ENCODE data around the gene C1QTNF12.
A peak's percentile ranks its signal among the peaks of the same experiment; 100 is the strongest.

Gene C1QTNF12

GRCh38 chr1:1246577-1247340 is at the start of gene C1QTNF12:
Gene C1QTNF12, minus strand, starts transcription at chr1:1246722. Its CDS starts 32 bp downstream, at chr1:1246690.
- no peak for DNase-seq

- no peak for DNase-seq
Observed at GRCh38 chr1:1295154-1295923, 48.8 kb upstream of the C1QTNF12 start.

- DNase-seq, result no peak
Observed at GRCh38 chr1:1294250-1294890, 47.8 kb upstream of the C1QTNF12 start.

- no peak for DNase-seq
Observed at GRCh38 chr1:1293263-1294249, 47.0 kb upstream of the C1QTNF12 start.

- no peak for DNase-seq
Observed at GRCh38 chr1:1292851-1293250, 46.3 kb upstream of the C1QTNF12 start.

- no peak for DNase-seq
Observed at GRCh38 chr1:1292442-1292779, 45.9 kb upstream of the C1QTNF12 start.

- DNase-seq, result peak; percentile 74
Observed at GRCh38 chr1:1291548-1292441, 45.3 kb upstream of the C1QTNF12 start.

- DNase-seq, result no peak
Observed at GRCh38 chr1:1291023-1291528, 44.6 kb upstream of the C1QTNF12 start.

- peak; percentile 75 for DNase-seq
Observed at GRCh38 chr1:1290238-1290731, 43.8 kb upstream of the C1QTNF12 start.

GRCh38 chr1:1287288-1288110 is 41.0 kb upstream of the C1QTNF12 start:
- no peak for DNase-seq

GRCh38 chr1:1286313-1287261 is 40.1 kb upstream of the C1QTNF12 start:
- no peak for DNase-seq

- no peak for DNase-seq
Observed at GRCh38 chr1:1285611-1286311, 39.2 kb upstream of the C1QTNF12 start.

- no peak for DNase-seq
Observed at GRCh38 chr1:1285102-1285571, 38.6 kb upstream of the C1QTNF12 start.

GRCh38 chr1:1284221-1285101 is 37.9 kb upstream of the C1QTNF12 start:
- DNase-seq, result no peak

- no peak for DNase-seq
Observed at GRCh38 chr1:1283821-1284220, 37.3 kb upstream of the C1QTNF12 start.

- DNase-seq, result no peak
Observed at GRCh38 chr1:1282998-1283397, 36.5 kb upstream of the C1QTNF12 start.

Data from activated naive CD4-positive, alpha-beta T cell treated with anti-CD3 and anti-CD28 coated beads, Interleukin-2, amount 50 U/mL, for 16 hours (primary cell).